Endothelial cell of umbilical vein (primary cell): ENCODE results near the gene ZNF581.

Experiments
- EZH2 ChIP-seq: IDR thresholded peaks from 2 replicates; pipeline ENCODE4 v1.6.1; 2012; ENCODE audit warnings: borderline replicate concordance, low read depth, mild to moderate bottlenecking, moderate library complexity, low read length, inconsistent platforms; ENCODE audit not compliant: severe bottlenecking
- MYC ChIP-seq: IDR thresholded peaks from one replicate; pipeline ENCODE4 v1.6.1; 2011; ENCODE audit warnings: mild to moderate bottlenecking, low read depth, low read length
- POLR2AphosphoS5 ChIP-seq: IDR thresholded peaks from 2 replicates; pipeline ENCODE4 v1.6.1; 2012; ENCODE audit warnings: low read depth, mild to moderate bottlenecking, control low read depth, low read length, moderate library complexity; ENCODE audit not compliant: insufficient read depth
- TF ChIP-seq, protein P1 (sequence below), 2 donors: IDR thresholded peaks; 1 replicate in 1 of 2; 2 replicates in 1 of 2; pipeline ENCODE4 v1.5.1; 2011; ENCODE audit warnings: low read length in 2 of 2, mild to moderate bottlenecking in 2 of 2, moderate library complexity in 2 of 2, control low read depth in 1 of 2, inconsistent platforms in 1 of 2, low read depth in 1 of 2; ENCODE audit not compliant: insufficient read depth in 1 of 2; ENCODE audit errors: extremely low read depth in 1 of 2
- TF ChIP-seq, protein P2 (sequence below): IDR thresholded peaks from 2 replicates; pipeline ENCODE4 v1.6.1; 2011; ENCODE audit not compliant: insufficient read depth, insufficient read length

DNA sequence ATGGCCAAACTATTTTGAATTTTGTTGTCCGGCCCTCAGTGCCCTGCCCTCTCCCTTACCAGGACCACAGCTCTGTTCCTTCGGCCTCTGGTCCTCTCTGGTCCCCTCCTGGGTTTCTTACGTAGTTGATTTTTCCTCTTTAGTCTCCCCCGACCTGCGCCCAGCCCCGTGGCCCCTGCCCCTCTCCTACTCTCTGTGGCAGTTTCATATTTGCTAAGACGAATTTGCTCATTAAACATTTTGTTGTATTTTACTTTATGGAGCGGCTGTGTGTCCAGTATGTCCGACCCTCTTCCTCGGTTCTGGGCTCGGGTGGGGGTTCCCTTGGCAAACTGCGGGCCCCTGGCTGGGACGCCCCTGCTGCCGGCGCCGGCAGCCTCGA is 31.0 kb downstream of the ZNF581 start:
- TF ChIP-seq, protein P1, sequence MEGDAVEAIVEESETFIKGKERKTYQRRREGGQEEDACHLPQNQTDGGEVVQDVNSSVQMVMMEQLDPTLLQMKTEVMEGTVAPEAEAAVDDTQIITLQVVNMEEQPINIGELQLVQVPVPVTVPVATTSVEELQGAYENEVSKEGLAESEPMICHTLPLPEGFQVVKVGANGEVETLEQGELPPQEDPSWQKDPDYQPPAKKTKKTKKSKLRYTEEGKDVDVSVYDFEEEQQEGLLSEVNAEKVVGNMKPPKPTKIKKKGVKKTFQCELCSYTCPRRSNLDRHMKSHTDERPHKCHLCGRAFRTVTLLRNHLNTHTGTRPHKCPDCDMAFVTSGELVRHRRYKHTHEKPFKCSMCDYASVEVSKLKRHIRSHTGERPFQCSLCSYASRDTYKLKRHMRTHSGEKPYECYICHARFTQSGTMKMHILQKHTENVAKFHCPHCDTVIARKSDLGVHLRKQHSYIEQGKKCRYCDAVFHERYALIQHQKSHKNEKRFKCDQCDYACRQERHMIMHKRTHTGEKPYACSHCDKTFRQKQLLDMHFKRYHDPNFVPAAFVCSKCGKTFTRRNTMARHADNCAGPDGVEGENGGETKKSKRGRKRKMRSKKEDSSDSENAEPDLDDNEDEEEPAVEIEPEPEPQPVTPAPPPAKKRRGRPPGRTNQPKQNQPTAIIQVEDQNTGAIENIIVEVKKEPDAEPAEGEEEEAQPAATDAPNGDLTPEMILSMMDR (IDR thresholded peaks at IDR 0.05; ENCODE audit: extremely low read depth in 1 of 2, insufficient read depth in 1 of 2, low read depth in 1 of 2, low read length in 2 of 2) = no peak
- TF ChIP-seq MYC = no peak
- TF ChIP-seq EZH2 = no peak
- TF ChIP-seq, protein P2, sequence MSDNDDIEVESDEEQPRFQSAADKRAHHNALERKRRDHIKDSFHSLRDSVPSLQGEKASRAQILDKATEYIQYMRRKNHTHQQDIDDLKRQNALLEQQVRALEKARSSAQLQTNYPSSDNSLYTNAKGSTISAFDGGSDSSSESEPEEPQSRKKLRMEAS = no peak
- no peak for TF ChIP-seq POLR2AphosphoS5
